SIG-M5 (cell line): ENCODE data around the gene COMP.
"Not testable (repeated sequence)": the region's sequence is repeated elsewhere in the genome, so short reads cannot be mapped to it uniquely, and the experiment has no call there.

Experiments
- DNase-seq: peaks from one replicate; lab custom pipeline; 2025; lab: John Stamatoyannopoulos, UW

The COMP gene

DNA sequence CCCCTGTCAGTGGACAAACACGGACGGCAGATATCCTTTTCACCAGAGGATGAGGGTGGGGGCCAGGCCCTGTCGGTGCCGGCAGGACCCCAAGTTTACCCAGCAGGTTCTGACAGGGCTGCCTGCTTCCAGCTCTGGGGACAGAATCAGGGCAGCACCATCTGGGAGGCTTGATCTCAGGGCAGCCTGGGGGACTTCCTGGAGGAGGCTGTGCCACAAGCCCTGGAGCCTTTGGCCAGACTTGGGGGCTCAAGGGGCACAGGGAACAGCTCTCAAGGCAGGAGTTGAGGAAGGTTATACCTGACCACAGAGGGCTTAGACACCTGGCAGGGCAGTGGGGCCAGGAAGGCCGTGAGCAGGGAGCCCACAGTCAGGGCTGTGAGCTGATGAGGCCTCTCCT is 45.2 kb downstream of the COMP start:
- DNase-seq, result no peak

DNA sequence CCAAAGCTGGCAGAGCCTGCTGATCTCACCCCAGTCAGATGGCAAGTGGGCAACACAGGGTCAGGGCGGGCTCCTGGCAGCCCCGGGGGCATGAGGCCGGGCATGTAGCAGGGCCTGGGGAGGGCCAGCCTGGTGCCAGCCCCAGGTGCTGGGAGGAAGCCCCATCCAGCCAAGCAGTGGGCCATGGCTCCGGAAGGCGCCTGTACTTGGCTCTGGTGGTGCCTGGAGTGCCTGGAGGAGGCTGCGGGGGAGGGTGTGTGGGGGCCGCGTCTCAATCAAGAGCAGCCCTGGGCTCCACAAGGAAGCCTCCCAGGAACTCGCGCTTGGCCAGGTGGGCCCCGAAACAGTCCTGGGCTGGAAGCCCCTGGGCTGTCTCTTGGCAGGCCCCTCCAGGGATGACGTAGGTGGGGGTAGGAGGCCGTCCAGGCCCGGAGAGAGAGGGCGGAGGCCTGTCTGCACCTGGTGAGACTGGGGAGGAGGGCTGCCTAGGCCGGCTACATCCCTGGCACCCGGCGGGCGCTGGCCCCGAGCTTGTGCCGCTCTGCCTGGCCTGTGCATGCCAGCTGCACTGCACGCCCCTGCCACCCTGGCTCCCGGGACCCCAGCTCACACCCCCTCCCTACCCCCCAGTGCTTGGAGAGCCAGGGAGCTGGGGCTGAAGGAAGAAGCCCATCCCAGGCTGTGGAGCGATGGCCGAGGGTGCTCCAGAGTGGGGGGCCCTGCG is 45.9 kb downstream of the COMP start:
- no peak for DNase-seq

DNA sequence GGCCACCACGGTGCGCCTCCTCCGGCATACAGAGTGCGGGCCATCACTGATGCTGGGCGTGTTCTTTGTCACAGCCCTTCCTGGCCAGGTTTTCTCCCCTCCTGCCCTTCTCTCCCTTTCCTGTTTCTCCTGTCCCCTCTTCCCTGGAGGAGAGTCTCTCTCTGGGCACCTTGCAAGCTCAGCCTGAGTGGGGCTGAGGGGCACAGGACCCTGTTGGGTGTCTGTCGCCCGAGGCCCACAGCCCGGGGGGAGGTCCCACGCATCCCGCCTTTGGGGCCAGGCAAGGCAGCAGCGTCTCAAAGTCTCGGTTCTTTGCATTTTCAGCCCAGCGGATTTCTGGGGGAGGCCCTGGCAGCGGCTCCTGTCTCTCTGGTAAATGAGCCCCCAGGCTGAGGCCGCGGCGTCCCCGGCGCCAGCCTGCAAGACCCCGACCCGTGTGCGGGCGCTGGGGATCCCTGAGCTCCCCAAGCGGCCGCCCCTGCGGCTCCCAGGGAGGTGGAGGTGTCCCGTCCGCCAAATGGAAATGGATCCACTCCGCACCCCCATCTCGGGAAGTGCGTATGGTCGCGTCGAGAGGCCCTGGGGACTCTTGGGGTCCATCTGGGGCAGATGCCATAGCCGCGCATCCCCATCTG is 47.2 kb downstream of the COMP start:
- DNase-seq, result no peak

DNA sequence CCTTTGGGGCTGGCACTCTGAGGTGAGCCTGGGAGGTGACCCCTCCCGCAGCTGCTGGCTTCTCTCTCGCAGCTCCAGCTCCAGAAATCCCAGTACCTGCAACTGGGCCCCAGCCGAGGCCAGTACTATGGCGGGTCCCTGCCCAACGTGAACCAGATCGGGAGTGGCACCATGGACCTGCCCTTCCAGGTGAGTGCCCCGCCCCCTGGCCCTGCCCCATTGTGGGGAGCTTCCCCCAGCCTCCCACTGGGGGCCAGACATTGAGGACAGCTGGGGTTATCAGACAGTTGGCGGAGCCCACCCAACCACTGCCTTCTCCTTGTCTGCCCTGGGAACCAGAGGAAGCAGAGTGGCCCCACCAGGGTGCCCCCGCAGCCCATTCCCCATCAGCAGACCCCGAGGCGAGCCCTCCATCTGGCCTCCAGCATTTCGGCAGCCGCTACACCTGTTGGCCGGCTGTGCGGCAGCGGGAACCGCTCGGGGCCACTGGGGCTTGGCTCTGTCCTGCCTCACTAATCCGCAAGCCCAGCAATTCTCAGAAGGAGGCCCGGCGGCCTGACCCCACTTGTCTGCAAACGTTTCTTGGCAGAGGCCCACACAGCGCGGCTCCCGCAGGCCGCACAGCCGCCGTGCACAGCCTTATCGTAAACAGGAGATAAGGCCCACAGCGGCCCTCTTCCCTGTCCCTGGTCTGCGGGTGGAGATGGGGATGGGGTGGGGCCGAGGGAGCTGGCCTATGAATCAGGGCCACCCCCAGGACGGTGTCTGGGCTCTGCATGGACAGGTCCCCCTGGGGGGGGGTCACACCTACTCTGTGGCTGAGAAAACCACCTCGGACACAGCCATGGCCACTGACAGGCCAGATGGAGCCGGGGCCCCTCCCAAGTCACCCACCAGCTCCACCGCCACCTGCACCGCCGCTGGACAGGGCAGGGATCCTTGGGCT is 48.0 kb downstream of the COMP start:
- DNase-seq, result no peak

GRCh38 chr19:18742324-18742723 is 48.8 kb downstream of the COMP start:
- no peak for DNase-seq

DNA sequence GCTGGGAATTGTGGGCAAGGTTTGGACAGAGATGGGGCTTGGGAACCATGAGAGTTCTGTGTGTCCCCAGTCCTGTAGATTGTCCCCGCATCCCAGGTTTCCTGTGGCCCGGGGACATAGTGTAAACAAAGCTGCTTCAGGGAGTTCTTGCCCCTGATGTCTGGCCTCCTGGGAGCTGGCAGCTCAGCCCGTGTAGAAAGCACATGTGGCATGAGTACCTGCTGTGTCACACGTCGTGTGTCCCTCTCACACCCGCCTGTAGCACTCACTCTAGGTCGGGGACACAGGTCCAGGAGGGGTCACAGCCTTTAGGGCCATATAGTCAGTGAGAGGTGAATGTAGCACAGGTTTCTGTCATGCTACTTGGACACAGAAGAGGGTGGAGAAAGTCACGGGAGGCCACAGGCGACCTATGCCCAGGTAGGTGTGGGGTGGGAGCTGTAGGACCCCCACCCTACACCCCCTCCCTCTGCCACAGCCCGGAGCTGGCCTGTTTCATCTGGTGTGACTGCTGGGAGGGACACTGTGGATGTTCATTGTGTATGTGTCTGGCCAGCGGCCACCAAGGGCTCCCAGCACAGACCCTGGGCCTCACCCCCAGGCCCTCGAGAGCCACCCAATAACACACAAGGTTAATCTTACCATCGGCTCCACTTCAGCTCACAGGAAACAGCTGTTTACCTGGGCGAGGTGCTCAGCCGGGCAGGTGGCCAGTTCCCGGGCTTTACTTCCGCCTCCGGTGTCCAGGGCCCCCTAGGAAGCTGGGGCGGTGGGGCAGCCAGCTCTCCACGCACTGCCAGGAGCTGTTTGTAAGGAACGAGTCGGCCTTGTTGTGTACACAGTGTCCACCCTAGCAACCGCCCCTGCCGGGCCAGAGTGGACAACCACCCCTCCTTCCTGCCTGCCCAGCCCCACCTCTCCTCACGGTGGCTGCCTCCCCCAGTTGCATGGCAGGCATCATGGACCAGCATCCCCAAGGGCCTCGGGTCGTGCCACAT is 49.7 kb downstream of the COMP start:
- no peak for DNase-seq

DNA sequence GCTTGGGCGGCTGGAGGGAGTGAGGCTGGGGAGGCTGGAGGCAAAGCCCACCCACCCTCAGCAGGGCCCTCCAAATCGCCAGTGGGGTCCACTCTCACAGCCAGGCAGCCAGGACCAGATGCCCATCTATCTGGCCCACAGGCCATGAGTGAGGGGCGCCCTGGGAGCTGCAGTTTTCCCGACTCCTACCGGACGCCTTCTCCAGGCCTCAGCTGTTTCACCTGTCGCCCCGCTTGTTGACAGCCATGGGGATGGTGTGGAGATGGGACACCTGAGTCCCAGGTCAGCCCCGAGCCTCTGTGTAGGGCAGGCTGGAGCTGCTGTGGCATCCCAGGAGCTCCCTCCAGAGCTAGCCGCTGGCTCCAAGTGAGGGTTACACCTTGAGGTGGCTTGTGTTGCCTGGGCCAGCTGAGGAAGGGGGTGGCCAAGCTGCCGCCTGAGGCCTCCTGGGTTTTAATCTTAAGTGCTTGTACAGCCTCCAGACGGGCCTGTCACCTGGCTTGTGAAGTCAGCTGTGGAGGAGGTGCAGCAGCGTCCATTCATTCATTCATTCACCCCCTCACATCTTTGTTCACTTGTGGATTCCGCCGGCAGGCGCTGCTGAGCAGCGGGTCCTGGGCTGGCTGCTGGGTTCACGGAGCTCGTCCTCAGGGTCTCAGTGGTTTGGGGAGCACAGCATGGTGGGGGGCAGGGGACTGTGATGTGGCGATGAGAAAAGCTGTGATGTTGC is 52.0 kb downstream of the COMP start:
- DNase-seq, result no peak

DNA sequence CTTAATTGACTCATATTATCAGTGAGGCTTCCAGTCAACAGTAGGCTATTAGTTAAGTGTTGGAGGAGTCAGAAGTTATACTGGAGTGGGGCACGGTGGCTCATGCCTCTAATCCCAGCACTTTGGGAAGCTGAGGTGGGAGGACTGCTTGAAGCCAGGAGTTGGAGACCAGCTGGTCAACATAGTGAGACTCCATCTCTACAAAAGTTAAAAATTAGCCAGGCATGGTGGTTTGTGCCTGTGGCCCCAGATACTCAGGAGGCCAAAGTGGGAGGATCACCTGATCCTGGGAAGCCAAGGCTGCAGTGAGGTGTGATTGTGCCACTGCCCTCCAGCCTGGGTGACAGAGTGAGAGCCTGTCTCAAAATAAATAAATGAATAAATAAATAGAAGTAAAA is 53.2 kb downstream of the COMP start:
- no peak for DNase-seq

DNA sequence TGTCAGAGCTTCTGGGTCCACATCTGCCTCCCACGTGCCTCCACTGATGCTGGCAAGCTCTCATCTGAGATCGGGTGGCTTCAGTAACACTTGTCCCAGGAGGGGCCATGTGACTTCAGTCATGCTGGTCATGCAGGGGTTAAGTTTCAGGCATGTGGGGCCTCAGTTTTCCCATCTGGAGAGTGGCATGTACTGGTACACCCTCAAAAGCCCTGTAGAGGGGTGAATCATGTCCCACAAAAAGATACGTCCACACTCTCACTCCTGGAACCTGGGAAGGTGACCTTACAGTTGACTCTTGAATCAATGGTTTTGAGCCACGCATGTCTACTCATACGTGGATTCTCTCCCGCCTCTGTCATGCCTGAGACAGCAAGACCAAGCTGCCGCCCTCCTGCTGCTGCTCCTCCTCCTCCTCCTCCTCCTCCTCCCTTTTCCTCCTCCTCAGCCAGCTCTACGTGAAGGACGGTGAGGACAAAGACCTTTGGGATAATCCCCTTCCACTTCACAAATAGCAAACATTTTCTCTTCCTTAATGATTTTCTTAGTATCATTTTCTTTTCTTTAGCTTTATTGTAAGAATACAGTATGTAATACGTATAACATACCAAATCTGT is 53.7 kb downstream of the COMP start:
- no peak for DNase-seq

DNA sequence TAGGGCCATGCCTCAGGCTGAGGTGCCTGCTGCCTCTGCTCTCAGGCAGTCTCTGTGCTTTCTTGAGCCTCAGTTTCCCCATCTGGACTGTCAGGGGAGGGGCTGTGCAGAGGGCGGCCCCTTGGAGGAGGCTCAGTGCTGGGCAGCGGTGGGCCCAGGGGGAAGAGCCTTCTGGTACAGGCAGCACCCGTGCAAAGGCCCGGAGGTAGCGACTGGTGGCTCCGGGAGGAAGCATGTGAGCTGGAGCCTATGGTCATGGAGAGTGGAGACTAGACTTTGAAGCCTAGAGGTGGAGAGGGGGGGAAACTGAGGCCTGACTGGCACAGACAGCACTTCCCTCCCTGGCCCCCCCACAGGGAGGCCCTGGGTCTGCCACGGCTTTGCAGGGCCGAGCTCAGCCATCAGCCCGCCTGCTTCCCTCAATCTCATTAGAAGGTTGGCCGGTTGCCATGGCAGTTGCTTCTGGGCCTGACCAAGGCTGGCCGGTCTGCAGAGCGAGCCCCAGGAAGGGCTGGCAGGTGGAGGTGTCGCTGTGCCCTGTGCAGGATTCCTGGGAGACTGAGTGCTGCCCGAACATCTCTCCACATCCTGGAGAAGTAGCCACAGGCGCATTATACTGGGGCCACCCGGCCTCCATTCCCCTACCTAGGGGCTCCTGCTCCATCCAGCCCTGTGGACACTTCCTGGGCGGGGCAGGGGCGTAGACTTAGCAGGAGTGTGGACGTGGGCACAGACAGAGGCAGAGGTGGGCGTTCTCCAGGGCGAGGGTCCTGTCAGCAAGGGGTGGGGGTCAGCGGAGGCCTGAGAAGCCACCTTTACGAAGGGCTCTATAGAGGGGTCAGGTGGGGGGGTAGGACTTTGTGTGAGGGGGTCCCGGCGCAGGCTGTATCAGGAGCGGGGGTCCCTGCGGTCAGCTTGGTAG is 54.4 kb downstream of the COMP start:
- no peak for DNase-seq

DNA sequence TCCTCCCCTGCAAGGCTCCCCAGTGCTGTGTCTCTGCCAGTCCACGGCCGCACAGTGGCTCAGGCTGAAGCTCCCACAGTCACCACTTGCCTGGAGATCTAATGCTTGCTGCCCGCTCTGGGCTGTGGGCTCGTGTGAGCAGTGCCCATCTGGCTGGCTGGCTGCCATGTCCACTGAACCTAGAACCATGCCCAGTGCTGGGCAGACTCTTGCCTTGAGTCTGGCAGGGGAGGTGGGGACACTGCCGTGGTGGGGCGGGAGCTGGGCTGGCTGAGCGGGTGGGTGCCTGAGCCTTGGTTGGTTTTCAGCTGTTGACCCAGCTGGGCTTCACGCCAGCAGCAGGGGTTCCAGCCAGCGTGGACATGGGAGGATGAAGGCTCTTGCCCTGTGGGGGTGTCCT is 55.4 kb downstream of the COMP start:
- DNase-seq, result no peak

DNA sequence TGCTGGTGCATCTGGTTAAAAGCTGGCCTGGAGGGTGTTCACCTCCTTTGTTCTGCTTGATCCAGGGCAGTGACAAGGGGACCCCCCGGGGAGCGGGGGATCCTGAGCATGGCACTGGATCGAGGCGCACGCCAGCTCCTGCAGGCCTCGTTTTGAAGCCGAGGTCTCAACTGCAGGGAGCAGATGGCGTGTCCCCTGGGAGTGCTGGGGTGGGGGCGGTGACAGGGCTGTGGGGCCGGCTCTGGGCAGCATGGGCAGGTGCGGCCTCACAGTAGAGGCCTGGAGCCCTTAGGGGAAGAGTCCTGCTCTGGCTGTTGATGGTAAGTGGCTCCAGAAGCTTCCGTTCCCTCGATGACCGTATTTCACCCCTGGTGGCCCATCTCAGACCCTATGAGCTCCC is 55.8 kb downstream of the COMP start:
- no peak for DNase-seq

- not testable (repeated sequence) for DNase-seq
Measured at GRCh38 chr19:18733762-18734332, 57.3 kb downstream of the COMP start.

GRCh38 chr19:18733196-18733647 is 57.9 kb downstream of the COMP start:
- no peak for DNase-seq
